ENCODE measurements around the gene TIMM50. TPM values are rescaled to one million over a fixed set of nuclear protein-coding genes. Genes with fewer than 3 reads are reported as not detected.
A peak's percentile ranks its signal among the peaks of the same experiment; 100 is the strongest.

Gene TIMM50
- total RNA-seq, 1 experiment from 2014 or later = 79.0 TPM

DNA sequence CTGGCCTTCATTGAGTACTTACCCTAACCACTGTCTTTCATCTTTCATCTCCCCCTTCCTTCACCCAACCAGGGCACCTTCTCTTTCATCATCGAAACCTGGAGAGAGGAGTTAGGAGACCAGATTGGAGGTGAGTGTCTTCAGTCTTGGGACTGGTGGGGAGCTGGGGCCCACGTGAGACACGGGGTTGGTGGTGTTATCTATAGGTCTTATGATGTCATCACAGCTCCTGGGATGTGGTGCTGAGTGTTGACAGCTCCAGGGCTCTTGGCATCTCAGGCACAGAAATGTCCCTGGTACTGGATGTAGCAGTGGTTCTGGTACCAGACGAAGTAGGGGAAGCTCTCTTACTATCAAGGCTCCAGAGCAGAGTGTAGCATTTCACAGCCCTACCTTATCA lies 19.9 kb downstream of the TIMM50 start:
- Histone ChIP-seq H3K27me3 (replicated peaks) (peaks cover 72% of the 10 kb centered on the region), H3K27ac (no peak overlapping the region), H3K36me3 (no peaks in the 10 kb centered on the region), H3K4me1 (replicated peaks) (peaks cover 16% of the 10 kb centered on the region), H3K4me3 (no peak overlapping the region), H3K9me3 (replicated peaks) (peaks cover 9% of the 10 kb centered on the region; the same call in 1 of the 2 replicates)
- no peak for DNase-seq (ENCODE audit: low read depth in 1 of 2, low spot score in 2 of 2)

DNA sequence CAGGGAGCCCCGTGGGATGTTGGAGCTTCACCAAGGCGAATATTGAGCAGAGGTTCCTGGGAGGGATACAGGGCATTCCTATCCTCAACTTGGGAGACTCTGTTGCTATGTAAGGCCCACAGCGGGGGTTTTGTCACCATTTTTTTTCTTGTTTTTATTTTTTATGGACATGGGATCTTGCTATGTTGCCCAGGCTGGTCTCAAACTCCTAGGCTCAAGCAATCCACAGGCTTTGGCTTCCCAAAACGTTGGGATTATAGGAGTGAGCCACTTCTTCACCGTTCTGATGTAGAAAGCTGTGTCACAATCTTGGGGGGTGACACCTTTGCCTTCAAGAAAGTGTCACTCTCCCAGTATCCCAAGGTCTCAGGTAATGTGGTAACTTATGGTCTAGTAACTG lies 20.7 kb downstream of the TIMM50 start:
- Histone ChIP-seq H3K27ac (no peak overlapping the region), H3K4me1 (replicated peaks) (peaks cover 16% of the 10 kb centered on the region), H3K36me3 (no peaks in the 10 kb centered on the region), H3K9me3 (replicated peaks) (peaks cover 9% of the 10 kb centered on the region; the same call in 1 of the 2 replicates), H3K4me3 (no peak overlapping the region), H3K27me3 (replicated peaks) (peaks cover 75% of the 10 kb centered on the region)
- DNase-seq (ENCODE audit: low read depth in 1 of 2, low spot score in 2 of 2) = no peak

DNA sequence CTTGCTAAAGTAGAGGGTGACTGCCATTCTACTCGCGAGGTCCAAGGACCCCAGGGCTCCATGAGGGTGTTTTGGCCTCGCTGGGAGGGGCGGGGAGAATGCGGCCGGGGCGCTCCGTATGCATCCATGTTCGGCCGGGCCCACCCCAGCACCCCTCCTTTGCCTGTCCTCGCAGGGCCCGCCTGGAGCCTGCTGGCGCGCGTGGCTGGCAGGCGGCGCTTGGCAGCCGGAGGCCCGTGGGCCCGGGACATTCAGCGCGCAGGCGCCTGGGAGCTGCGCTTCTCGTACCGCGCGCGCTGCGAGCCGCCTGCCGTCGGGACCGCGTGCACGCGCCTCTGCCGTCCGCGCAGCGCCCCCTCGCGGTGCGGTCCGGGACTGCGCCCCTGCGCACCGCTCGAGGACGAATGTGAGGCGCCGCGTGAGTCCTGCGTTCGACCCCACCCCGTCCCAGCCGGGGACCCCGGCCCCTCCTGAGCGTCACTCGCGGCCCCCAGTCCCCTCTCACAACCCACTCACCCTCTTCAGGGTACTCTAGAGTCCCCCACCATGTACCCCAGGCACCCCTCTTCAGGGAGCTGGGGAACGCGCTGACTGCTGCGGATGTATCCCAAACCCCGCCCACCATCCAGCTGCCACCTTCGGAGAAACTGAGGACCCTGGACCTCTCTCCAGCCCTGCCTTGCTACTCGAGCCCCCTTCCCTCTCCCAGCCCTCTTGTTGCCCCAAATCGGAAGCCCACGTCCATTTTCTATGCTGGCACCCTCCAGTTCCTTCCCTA lies 22.2 kb downstream of the TIMM50 start:
- Histone ChIP-seq H3K4me1 (replicated peaks) (peaks cover 25% of the 10 kb centered on the region), H3K36me3 (no peaks in the 10 kb centered on the region), H3K4me3 (no peak overlapping the region), H3K9me3 (replicated peaks) (peaks cover 14% of the 10 kb centered on the region), H3K27me3 (replicated peaks) (peaks cover 76% of the 10 kb centered on the region), H3K27ac (no peak overlapping the region)
- peak in 1 of 2 experiments; percentile 22 for DNase-seq (ENCODE audit: low read depth in 1 of 2, low spot score in 2 of 2)

DNA sequence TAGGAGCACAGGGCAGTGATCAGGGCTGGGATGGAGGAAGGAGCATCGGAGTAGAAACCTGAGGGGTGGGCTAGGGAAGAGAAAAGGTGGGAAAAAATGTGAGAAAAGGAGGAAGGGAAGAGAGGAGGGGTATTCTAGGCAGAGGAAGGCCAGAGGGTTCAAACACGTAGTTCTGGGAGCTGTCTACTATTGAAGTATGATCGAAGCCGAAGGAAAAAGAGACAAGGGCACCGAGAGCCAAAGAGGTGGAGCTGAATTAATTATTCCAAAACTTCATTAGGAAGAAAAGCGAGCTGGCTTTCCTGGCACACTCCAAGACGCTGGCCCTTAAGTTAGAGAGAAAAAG lies 25.9 kb downstream of the TIMM50 start:
- H3K36me3 ChIP-seq = no peaks in the 10 kb centered on the region

DNA sequence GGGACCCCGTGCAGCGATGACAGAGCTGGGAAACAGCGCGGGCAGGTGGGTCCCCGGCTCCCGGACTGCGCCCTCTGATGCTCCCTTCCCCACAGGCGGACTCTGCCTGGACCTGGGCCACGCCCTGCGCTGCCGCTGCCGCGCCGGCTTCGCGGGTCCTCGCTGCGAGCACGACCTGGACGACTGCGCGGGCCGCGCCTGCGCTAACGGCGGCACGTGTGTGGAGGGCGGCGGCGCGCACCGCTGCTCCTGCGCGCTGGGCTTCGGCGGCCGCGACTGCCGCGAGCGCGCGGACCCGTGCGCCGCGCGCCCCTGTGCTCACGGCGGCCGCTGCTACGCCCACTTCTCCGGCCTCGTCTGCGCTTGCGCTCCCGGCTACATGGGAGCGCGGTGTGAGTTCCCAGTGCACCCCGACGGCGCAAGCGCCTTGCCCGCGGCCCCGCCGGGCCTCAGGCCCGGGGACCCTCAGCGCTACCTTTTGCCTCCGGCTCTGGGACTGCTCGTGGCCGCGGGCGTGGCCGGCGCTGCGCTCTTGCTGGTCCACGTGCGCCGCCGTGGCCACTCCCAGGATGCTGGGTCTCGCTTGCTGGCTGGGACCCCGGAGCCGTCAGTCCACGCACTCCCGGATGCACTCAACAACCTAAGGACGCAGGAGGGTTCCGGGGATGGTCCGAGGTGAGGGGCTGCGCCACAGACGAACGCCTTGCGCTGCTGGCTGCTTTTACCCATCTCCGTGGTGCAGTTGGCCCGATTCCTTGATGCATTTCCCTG lies 26.5 kb downstream of the TIMM50 start:
- H3K4me3 ChIP-seq = peak overlapping the region; percentile 35
- no peaks in the 10 kb centered on the region for H3K36me3 ChIP-seq
- H3K27me3 ChIP-seq (replicated peaks) = peaks cover 53% of the 10 kb centered on the region
- DNase-seq (ENCODE audit: low read depth in 1 of 2, low spot score in 2 of 2) = peak in 1 of 2 experiments; percentile 21
- H3K4me1 ChIP-seq (replicated peaks) = peaks cover 18% of the 10 kb centered on the region
- H3K9me3 ChIP-seq (replicated peaks) = peaks cover 14% of the 10 kb centered on the region
- H3K27ac ChIP-seq = no peak overlapping the region

More for the DNA sequence above, 25.9 kb downstream of the TIMM50 start:
- Histone ChIP-seq H3K9me3 (replicated peaks) (peaks cover 14% of the 10 kb centered on the region), H3K4me1 (replicated peaks) (peaks cover 18% of the 10 kb centered on the region), H3K27me3 (replicated peaks) (peaks cover 54% of the 10 kb centered on the region), H3K4me3 (no peak overlapping the region), H3K27ac (no peak overlapping the region)
- no peak for DNase-seq (ENCODE audit: low read depth in 1 of 2, low spot score in 2 of 2)

DNA sequence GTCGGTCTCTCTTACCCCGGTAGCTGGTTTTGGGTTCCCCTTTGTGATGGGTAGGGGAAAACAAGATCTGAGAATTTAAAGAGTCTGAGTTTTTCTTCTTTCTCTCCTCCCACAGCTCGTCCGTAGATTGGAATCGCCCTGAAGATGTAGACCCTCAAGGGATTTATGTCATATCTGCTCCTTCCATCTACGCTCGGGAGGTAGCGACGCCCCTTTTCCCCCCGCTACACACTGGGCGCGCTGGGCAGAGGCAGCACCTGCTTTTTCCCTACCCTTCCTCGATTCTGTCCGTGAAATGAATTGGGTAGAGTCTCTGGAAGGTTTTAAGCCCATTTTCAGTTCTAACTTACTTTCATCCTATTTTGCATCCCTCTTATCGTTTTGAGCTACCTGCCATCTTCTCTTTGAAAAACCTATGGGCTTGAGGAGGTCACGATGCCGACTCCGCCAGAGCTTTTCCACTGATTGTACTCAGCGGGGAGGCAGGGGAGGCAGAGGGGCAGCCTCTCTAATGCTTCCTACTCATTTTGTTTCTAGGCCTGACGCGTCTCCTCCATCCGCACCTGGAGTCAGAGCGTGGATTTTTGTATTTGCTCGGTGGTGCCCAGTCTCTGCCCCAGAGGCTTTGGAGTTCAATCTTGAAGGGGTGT lies 27.2 kb downstream of the TIMM50 start:
- peaks cover 9% of the 10 kb centered on the region for H3K9me3 ChIP-seq (replicated peaks)
- H3K27me3 ChIP-seq (replicated peaks) = peaks cover 48% of the 10 kb centered on the region
- no peak for DNase-seq (ENCODE audit: low read depth in 1 of 2, low spot score in 2 of 2)
- no peak overlapping the region for H3K27ac ChIP-seq
- H3K4me3 ChIP-seq = peak overlapping the region; percentile 35
- peaks cover 14% of the 10 kb centered on the region for H3K4me1 ChIP-seq (replicated peaks)
- H3K36me3 ChIP-seq = no peaks in the 10 kb centered on the region

DNA sequence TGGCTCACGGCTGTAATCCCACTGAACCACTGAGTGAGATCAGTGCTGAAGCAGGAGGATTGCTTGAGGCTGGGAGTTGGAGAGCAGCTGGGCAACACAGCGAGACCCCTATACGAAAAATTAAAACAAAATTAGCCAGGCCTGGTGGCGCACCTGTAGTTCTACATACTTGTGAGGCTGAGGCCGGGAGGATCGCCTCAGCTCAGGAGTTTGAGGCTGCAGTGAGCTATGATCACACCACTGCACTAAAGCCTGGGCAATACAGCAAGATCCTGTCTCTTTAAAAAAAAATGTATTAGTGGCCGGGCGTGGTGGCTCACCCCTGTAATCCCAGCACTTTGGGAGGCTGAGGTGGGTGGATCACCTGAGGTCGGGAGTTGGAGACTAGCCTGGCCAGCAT lies 28.0 kb downstream of the TIMM50 start:
- Histone ChIP-seq H3K4me1 (replicated peaks) (peaks cover 12% of the 10 kb centered on the region), H3K4me3 (no peak overlapping the region), H3K36me3 (no peaks in the 10 kb centered on the region), H3K9me3 (replicated peaks) (peaks cover 5% of the 10 kb centered on the region; the same call in 1 of the 2 replicates), H3K27me3 (replicated peaks) (peaks cover 48% of the 10 kb centered on the region), H3K27ac (no peak overlapping the region)
- DNase-seq (ENCODE audit: low read depth in 1 of 2, low spot score in 2 of 2) = no peak

DNA sequence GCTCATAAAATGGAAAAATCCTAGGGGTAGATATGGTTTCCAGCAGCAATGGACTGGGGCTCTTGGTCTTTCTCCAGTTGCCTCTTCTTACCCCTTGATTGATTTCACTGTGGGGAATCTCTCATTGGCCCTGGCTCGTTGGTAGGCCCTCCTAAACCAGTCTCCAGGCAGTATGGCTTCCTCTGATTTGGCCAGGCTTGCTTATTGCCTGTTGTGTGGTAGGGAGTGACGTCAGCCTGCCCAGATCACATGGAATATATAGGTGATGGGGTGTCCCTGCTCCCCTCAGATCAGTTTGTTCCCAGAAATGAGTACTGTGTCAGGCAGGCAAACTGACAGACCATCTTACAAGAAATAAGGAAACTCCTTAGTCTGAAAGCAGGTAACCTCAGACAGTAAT lies 28.6 kb downstream of the TIMM50 start:
- H3K27ac ChIP-seq = no peak overlapping the region
- no peak for DNase-seq (ENCODE audit: low read depth in 1 of 2, low spot score in 2 of 2)
- H3K36me3 ChIP-seq = no peaks in the 10 kb centered on the region
- H3K27me3 ChIP-seq (replicated peaks) = peaks cover 49% of the 10 kb centered on the region
- H3K9me3 ChIP-seq (replicated peaks) = peaks cover 5% of the 10 kb centered on the region; the same call in 1 of the 2 replicates
- H3K4me3 ChIP-seq = no peak overlapping the region
- H3K4me1 ChIP-seq (replicated peaks) = peaks cover 12% of the 10 kb centered on the region

DNA sequence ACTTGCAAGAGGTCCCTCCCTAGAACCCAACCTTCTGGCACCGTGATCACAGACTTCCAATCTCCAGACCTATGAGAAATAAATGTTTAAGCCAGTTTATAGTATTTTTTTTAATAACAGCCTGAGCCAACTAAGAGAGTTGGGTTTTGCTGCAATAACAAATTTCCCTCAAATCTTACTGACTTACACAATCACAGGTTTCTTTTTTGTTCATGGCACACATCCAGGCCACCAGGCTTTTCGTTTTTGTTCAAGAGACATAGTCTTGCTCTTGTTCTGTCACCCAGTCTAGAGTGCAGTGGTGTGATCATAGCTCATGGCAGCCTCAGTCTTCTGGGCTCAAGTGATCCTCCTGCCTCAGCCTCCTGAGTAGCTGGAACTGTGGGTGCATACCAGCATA lies 32.4 kb downstream of the TIMM50 start:
- no peaks in the 10 kb centered on the region for H3K9me3 ChIP-seq (replicated peaks)
- H3K27ac ChIP-seq = no peak overlapping the region
- no peak overlapping the region for H3K4me3 ChIP-seq
- H3K4me1 ChIP-seq (replicated peaks) = peaks cover 10% of the 10 kb centered on the region
- H3K36me3 ChIP-seq = no peaks in the 10 kb centered on the region
- no peak for DNase-seq (ENCODE audit: low read depth in 1 of 2, low spot score in 2 of 2)
- H3K27me3 ChIP-seq (replicated peaks) = peaks cover 58% of the 10 kb centered on the region

DNA sequence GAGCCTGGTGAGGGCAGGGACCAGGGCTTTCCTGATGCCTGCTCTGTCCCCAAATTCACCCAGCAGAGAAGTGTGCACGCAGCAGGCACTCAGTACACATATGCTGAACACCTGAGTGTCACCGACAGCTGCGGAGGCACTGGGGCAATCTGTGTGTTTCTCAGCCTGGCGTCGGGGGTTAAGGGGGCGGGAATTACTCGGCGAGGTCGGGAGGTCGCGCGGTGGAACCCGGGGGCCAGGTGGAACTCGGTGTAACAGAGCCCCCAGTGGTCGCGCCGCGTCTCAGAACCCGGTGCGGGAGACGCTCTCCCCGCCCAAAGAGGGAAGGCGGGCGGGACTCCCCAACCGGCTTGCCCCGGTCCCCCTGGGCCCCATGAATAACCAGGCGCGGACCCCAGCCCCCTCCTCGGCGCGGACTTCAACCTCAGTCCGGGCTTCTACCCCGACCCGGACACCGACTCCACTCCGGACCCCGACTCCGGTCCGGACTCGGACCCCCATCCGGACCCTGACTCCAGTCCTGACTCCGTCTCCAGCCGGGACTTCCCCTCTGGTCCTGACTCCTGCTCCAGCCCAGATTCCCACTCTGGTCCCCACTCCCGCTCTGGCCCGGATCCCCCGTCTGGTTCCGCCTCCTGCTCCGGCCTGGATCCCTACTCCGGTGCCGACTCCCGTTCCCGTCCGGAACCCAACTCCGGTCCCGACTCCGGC lies 34.4 kb downstream of the TIMM50 start, which contains the start of gene SELENOV:
Gene SELENOV (plus strand): TSS at position 300 of the 711 bp plus-strand sequence. CDS start 74 bp downstream, at position 374.
- Histone ChIP-seq H3K27ac (no peak within 1 kb of the TSS), H3K4me3 (no peak within 1 kb of the TSS), H3K27me3 (replicated peaks) (peaks cover 48% of the 10 kb centered on the region), H3K36me3 (no peaks in the 10 kb centered on the region), H3K4me1 (replicated peaks) (peaks cover 10% of the 10 kb centered on the region), H3K9me3 (replicated peaks) (no peaks in the 10 kb centered on the region)
- no peak for DNase-seq (ENCODE audit: low read depth in 1 of 2, low spot score in 2 of 2)

DNA sequence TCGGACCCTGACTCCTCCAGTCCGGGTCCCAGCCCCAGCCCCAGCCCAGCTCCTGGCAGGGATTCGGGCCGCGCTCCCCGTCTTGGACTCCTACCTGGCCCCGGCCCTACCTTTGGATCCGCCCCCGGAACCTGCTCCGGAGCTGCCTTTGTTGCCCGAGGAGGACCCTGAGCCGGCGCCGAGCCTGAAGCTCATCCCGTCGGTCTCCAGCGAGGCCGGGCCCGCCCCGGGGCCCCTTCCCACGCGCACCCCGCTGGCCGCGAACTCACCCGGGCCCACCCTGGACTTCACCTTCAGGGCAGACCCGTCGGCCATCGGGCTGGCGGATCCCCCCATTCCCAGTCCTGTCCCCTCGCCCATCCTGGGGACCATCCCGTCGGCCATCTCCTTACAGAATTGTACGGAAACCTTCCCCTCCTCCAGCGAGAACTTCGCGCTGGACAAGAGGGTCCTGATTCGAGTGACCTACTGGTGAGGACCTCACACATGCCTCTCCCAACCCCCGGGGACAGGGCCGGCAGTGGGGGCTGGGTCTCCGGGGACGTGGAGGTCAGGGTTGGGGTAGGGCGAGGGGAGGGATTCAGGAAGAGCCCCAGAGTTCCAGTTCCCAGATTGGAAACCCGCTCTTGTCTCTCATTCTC lies 35.0 kb downstream of the TIMM50 start:
- H3K4me3 ChIP-seq = no peak overlapping the region
- peaks cover 48% of the 10 kb centered on the region for H3K27me3 ChIP-seq (replicated peaks)
- DNase-seq (ENCODE audit: low read depth in 1 of 2, low spot score in 2 of 2) = no peak
- peaks cover 10% of the 10 kb centered on the region for H3K4me1 ChIP-seq (replicated peaks)
- no peaks in the 10 kb centered on the region for H3K9me3 ChIP-seq (replicated peaks)
- no peaks in the 10 kb centered on the region for H3K36me3 ChIP-seq
- H3K27ac ChIP-seq = no peak overlapping the region

DNA sequence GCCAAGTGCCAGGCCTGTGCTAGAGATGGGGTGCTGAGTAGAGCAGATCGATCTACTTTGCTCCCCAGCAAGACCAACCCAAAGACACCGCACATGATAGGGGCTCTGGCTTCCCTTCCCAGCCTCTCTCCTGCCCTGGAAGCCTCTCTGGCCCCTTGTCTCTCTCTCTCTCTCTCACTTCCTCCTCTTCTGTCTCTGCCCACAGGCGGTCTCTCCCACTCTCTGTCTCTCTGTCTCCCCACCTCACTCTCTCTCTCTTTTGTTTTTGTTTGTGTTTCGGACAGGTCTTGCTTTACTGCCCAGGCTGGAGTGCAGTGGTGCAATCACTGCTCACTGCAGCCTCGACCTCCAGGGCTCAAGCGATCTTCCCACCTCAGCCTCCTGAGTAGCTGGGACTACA lies 35.6 kb downstream of the TIMM50 start:
- Histone ChIP-seq H3K4me1 (replicated peaks) (peaks cover 10% of the 10 kb centered on the region), H3K4me3 (no peak overlapping the region), H3K9me3 (replicated peaks) (no peaks in the 10 kb centered on the region), H3K27ac (no peak overlapping the region), H3K27me3 (replicated peaks) (peaks cover 48% of the 10 kb centered on the region), H3K36me3 (no peaks in the 10 kb centered on the region)
- DNase-seq (ENCODE audit: low read depth in 1 of 2, low spot score in 2 of 2) = no peak

DNA sequence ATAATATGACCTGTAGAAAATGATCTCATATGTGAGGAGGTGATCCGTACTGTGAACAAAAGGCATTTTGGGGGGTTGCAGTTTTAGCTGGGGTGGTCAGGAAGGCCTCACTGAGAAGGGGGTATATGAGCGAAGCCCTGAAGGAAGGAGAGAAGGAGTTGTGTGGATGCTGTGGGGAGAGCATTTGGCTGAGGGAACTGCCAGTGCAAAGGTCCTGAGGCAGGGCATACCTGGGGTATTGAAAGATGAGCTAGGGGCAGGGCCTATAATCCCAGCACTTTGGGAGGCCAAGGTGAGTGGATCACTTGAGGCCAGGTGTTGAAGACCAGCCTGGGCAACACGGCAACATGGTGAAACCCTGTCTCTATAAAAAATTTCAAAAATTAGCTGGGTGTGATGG lies 36.8 kb downstream of the TIMM50 start:
- H3K9me3 ChIP-seq (replicated peaks) = no peaks in the 10 kb centered on the region
- no peak for DNase-seq (ENCODE audit: low read depth in 1 of 2, low spot score in 2 of 2)
- no peak overlapping the region for H3K4me3 ChIP-seq
- no peaks in the 10 kb centered on the region for H3K36me3 ChIP-seq
- peaks cover 10% of the 10 kb centered on the region for H3K4me1 ChIP-seq (replicated peaks)
- peaks cover 48% of the 10 kb centered on the region for H3K27me3 ChIP-seq (replicated peaks)
- no peak overlapping the region for H3K27ac ChIP-seq

All from SJSA1 (cell line).